ENCODE data around the gene ASCL5. TPM values are rescaled to one million over a fixed set of nuclear protein-coding genes. Genes with fewer than 3 reads are reported as not detected.

The ASCL5 gene
- total RNA-seq, 1 donor from 2014 or later: not detected

DNA sequence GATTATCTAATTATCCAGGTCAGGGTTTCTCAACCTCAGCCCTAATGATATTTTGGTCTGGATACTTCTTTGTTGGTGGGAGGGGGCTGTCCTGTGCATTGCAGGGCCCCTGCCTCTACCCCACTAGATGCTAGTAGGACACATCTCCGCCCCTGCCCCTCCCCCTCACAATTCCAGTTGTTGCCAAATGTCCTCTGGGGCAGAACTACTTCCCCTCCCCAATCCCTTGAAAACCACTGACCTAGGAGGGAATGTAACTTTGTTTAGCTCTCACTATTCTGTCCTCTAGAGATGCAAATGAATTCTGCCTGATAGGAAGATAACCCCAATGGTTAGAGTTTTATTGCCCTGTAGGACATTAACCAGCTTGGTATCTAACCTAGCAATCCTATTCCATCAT is 22.8 kb downstream of the ASCL5 start:
- no peaks in the 10 kb centered on the region for H3K36me3 ChIP-seq
- no peak overlapping the region for H3K4me3 ChIP-seq
- TF ChIP-seq, protein P1, sequence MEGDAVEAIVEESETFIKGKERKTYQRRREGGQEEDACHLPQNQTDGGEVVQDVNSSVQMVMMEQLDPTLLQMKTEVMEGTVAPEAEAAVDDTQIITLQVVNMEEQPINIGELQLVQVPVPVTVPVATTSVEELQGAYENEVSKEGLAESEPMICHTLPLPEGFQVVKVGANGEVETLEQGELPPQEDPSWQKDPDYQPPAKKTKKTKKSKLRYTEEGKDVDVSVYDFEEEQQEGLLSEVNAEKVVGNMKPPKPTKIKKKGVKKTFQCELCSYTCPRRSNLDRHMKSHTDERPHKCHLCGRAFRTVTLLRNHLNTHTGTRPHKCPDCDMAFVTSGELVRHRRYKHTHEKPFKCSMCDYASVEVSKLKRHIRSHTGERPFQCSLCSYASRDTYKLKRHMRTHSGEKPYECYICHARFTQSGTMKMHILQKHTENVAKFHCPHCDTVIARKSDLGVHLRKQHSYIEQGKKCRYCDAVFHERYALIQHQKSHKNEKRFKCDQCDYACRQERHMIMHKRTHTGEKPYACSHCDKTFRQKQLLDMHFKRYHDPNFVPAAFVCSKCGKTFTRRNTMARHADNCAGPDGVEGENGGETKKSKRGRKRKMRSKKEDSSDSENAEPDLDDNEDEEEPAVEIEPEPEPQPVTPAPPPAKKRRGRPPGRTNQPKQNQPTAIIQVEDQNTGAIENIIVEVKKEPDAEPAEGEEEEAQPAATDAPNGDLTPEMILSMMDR (IDR thresholded peaks at IDR 0.05): no peak
- no peaks in the 10 kb centered on the region for H3K27me3 ChIP-seq (ENCODE audit: low read depth)
- no peaks in the 10 kb centered on the region for H3K4me1 ChIP-seq
- intact Hi-C loops (cut with DNase I): no loop called here
- no peaks in the 10 kb centered on the region for H3K9me3 ChIP-seq
- no peak overlapping the region for H3K27ac ChIP-seq
- DNase-seq (no peak), ATAC-seq (no peak)

GRCh38 chr1:201103666-201104065 is 23.3 kb downstream of the ASCL5 start:
- Histone ChIP-seq H3K27me3 (ENCODE audit: low read depth) (no peaks in the 10 kb centered on the region), H3K4me1 (no peaks in the 10 kb centered on the region), H3K4me3 (no peak overlapping the region), H3K36me3 (no peaks in the 10 kb centered on the region), H3K9me3 (no peaks in the 10 kb centered on the region), H3K27ac (no peak overlapping the region)
- no peak for ATAC-seq
- TF ChIP-seq, protein P1 (IDR thresholded peaks at IDR 0.05): no peak
- intact Hi-C loops (cut with DNase I): no loop called here
- no peak for DNase-seq

GRCh38 chr1:201100169-201100930 is 26.6 kb downstream of the ASCL5 start:
- intact Hi-C loops (cut with DNase I): no loop called here

GRCh38 chr1:201098992-201099677 is 27.8 kb downstream of the ASCL5 start:
- Histone ChIP-seq H3K36me3 (no peaks in the 10 kb centered on the region), H3K4me1 (no peaks in the 10 kb centered on the region), H3K27ac (no peak overlapping the region), H3K27me3 (ENCODE audit: low read depth) (no peaks in the 10 kb centered on the region), H3K4me3 (no peak overlapping the region), H3K9me3 (no peaks in the 10 kb centered on the region)
- TF ChIP-seq, protein P1 (IDR thresholded peaks at IDR 0.05): no peak
- intact Hi-C loops (cut with DNase I): no loop called here
- ATAC-seq: no peak
- no peak for DNase-seq

More at GRCh38 chr1:201100169-201100930, 26.6 kb downstream of the ASCL5 start:
- DNase-seq: no peak
- TF ChIP-seq, protein P1 (IDR thresholded peaks at IDR 0.05): no peak
- H3K4me3 ChIP-seq: no peak overlapping the region
- no peaks in the 10 kb centered on the region for H3K27me3 ChIP-seq (ENCODE audit: low read depth)
- no peaks in the 10 kb centered on the region for H3K36me3 ChIP-seq
- no peaks in the 10 kb centered on the region for H3K4me1 ChIP-seq
- no peaks in the 10 kb centered on the region for H3K9me3 ChIP-seq
- ATAC-seq: no peak
- no peak overlapping the region for H3K27ac ChIP-seq

GRCh38 chr1:201096977-201097856 is 29.8 kb downstream of the ASCL5 start:
- DNase-seq (no peak), ATAC-seq (no peak)
- Histone ChIP-seq H3K36me3 (no peaks in the 10 kb centered on the region), H3K4me3 (no peak overlapping the region), H3K27ac (no peak overlapping the region), H3K9me3 (no peaks in the 10 kb centered on the region), H3K4me1 (no peaks in the 10 kb centered on the region), H3K27me3 (ENCODE audit: low read depth) (no peaks in the 10 kb centered on the region)
- intact Hi-C loops (cut with DNase I): no loop called here
- TF ChIP-seq, protein P1 (IDR thresholded peaks at IDR 0.05): no peak
